Neural cell (in vitro differentiated cells): ENCODE measurements around the gene NUFIP2.

ENCODE experiments used
- POLR2AphosphoS5 ChIP-seq: IDR thresholded peaks from 2 replicates; pipeline ENCODE4 v1.6.1; 2012
- TF ChIP-seq, protein P1 (sequence below): fragments of 450-650 bp; IDR thresholded peaks from 2 replicates; pipeline ENCODE4 v1.5.1; 2014; ENCODE audit warnings: antibody characterized with exemption, mild to moderate bottlenecking, moderate library complexity; ENCODE audit not compliant: poor library complexity, severe bottlenecking

DNA sequence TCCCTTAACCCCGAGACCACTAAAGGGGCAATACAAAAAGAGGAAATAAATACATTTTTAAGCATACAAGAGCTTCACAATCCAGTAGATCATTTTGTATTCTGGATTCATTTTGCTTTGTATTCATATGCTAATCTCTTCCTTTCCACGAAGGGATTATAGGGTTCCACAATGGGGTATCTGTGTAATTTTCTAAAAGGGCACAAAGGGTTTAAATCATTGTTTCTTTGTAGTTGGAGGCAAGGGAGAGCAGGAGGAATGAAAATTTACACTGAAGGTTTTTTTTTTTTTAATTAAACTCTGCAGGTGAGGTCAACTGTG, 592 bp upstream of the NUFIP2 start:
- TF ChIP-seq POLR2AphosphoS5 = no peak
- TF ChIP-seq, protein P1, sequence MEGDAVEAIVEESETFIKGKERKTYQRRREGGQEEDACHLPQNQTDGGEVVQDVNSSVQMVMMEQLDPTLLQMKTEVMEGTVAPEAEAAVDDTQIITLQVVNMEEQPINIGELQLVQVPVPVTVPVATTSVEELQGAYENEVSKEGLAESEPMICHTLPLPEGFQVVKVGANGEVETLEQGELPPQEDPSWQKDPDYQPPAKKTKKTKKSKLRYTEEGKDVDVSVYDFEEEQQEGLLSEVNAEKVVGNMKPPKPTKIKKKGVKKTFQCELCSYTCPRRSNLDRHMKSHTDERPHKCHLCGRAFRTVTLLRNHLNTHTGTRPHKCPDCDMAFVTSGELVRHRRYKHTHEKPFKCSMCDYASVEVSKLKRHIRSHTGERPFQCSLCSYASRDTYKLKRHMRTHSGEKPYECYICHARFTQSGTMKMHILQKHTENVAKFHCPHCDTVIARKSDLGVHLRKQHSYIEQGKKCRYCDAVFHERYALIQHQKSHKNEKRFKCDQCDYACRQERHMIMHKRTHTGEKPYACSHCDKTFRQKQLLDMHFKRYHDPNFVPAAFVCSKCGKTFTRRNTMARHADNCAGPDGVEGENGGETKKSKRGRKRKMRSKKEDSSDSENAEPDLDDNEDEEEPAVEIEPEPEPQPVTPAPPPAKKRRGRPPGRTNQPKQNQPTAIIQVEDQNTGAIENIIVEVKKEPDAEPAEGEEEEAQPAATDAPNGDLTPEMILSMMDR = no peak
